GM12878 (cell line): Measurements from ENCODE around the gene CCDC85A. TPM values are rescaled to one million over a fixed set of nuclear protein-coding genes. Genes with fewer than 3 reads are reported as not detected.

Experiments
- ATAC-seq: fragments of 200-7000 bp; cut with Tn5 transposase; 3 replicates; pipeline ENCODE4 v1.9.1; 2020; ENCODE audit warnings: mild to moderate bottlenecking, moderate library complexity
- BruUV-seq: library from RNA; stranded (reverse); fragments of 400-500 nt; replicated peaks from 2 replicates; lab custom pipeline; 2021; lab: Mats Ljungman, UMichigan
- CTCF ChIA-PET: fragments of 300-600 bp; sonication (Branson Sonifier 250); formaldehyde crosslinking; extraction: SDS; loops from one replicate; lab custom pipeline; 2021; ENCODE audit warnings: inconsistent platforms; lab: Yijun Ruan, JAX
- POLR2A ChIA-PET: fragments of 350-600 bp; formaldehyde crosslinking; extraction: SDS; loops from one replicate; lab custom pipeline; 2021; ENCODE audit warnings: inconsistent platforms; lab: Charles Lee
- RAD21 ChIA-PET: fragments of 300-600 bp; sonication (Branson Sonifier 250); formaldehyde crosslinking; loops from one replicate; lab custom pipeline; 2023; ENCODE audit warnings: antibody characterized with exemption; ENCODE audit not compliant: unreplicated experiment; lab: Charles Lee
- SMC1A ChIA-PET: fragments of 300-600 bp; sonication (Branson Sonifier 250); formaldehyde crosslinking; loops from one replicate; lab custom pipeline; 2023; ENCODE audit not compliant: unreplicated experiment, uncharacterized antibody; lab: Charles Lee
- DNase-seq: peaks from one replicate; pipeline ENCODE4 v3.0.0-alpha.2; 2011; ENCODE audit warnings: low read depth, low spot score
- FAIRE-seq: peaks from 3 replicates; lab custom pipeline; 2011; peaks lifted over from hg19 to GRCh38; lab: Jason Lieb, UNC
- H2AFZ ChIP-seq: 2 replicates; pipeline ENCODE4 v1.6.0; 2011; ENCODE audit warnings: low read depth, low read length, control low read depth; ENCODE audit not compliant: control insufficient read depth
- H3K27ac ChIP-seq: 2 replicates; pipeline ENCODE4 v1.5.1; 2011; ENCODE audit warnings: control low read depth; ENCODE audit not compliant: control insufficient read depth, insufficient read depth
- H3K27me3 ChIP-seq, 2 experiments: replicated peaks in 1 of 2; 2 replicates each; pipeline versions ENCODE4 v1.6.0 to v1.6.1; 2011; ENCODE audit warnings: low read length in 1 of 2; ENCODE audit not compliant: control insufficient read depth in 2 of 2, insufficient read depth in 2 of 2
- H3K36me3 ChIP-seq, 2 experiments: 2 replicates each; pipeline ENCODE4 v1.5.1; 2011; ENCODE audit warnings: low read length in 1 of 2; ENCODE audit not compliant: control insufficient read depth in 2 of 2, insufficient read depth in 2 of 2
- H3K4me1 ChIP-seq: 2 replicates; pipeline ENCODE4 v1.6.1; 2011; ENCODE audit warnings: mild to moderate bottlenecking, low read length, moderate library complexity, mixed read lengths; ENCODE audit not compliant: control insufficient read depth, insufficient read depth
- H3K4me2 ChIP-seq: 2 replicates; pipeline ENCODE4 v1.6.0; 2011; ENCODE audit warnings: control low read depth; ENCODE audit not compliant: control insufficient read depth, insufficient read depth
- H3K4me3 ChIP-seq: fragments of 200-600 bp; sonication (generic); 2 replicates; pipeline ENCODE4 v1.5.1; 2016
- H3K79me2 ChIP-seq: 2 replicates; pipeline ENCODE4 v1.6.0; 2011; ENCODE audit warnings: low read length; ENCODE audit not compliant: control insufficient read depth, insufficient read depth
- H3K9ac ChIP-seq: 2 replicates; pipeline ENCODE4 v1.8.0; 2011; ENCODE audit warnings: low read length, control low read depth, mixed read lengths; ENCODE audit not compliant: control insufficient read depth, insufficient read depth
- H3K9me3 ChIP-seq: replicated peaks from 3 replicates; pipeline ENCODE4 v1.5.1; 2011; ENCODE audit warnings: mild to moderate bottlenecking, low read length; ENCODE audit not compliant: control insufficient read depth, insufficient read depth
- H4K20me1 ChIP-seq: 2 replicates; pipeline ENCODE4 v1.6.0; 2011; ENCODE audit not compliant: control insufficient read depth, insufficient read depth
- HDAC6 ChIP-seq: fragments of 200-600 bp; sonication (generic); IDR thresholded peaks from one replicate; pipeline ENCODE4 v1.8.0; 2017; ENCODE audit warnings: antibody characterized with exemption; ENCODE audit not compliant: unreplicated experiment
- NFYB ChIP-seq: IDR thresholded peaks from 2 replicates; pipeline ENCODE4 v1.6.1; 2011; ENCODE audit warnings: low read depth, mild to moderate bottlenecking, low read length, improper control_type of control experiment, moderate library complexity; ENCODE audit not compliant: insufficient read depth
- NR2C2 ChIP-seq: IDR thresholded peaks from 2 replicates; pipeline ENCODE4 v1.6.1; 2011; ENCODE audit warnings: borderline replicate concordance, low read depth; ENCODE audit not compliant: control insufficient read depth, insufficient read length
- RELA ChIP-seq: fragments of 450-650 bp; IDR thresholded peaks from 2 replicates; pipeline ENCODE4 v1.8.0; 2014; ENCODE audit warnings: borderline replicate concordance; ENCODE audit not compliant: partially characterized antibody
- ZBTB4 ChIP-seq: fragments of 450-650 bp; formaldehyde crosslinking; IDR thresholded peaks from 2 replicates; pipeline ENCODE4 v1.4.0; 2022; ENCODE audit warnings: mild to moderate bottlenecking, moderate library complexity
- ZZZ3 ChIP-seq: IDR thresholded peaks from 2 replicates; pipeline ENCODE4 v1.6.1; 2011; ENCODE audit warnings: low read depth; ENCODE audit not compliant: control insufficient read depth, insufficient read length
- WGBS: methylation state at CpG from one replicate; pipeline ENCODE4 v1.1.6; 2016; ENCODE audit warnings: low lambda C conversion rate; ENCODE audit not compliant: insufficient replicate concordance, insufficient coverage; ENCODE audit errors: missing lambda C conversion rate; 5-methylcytosine and 5-hydroxymethylcytosine counted together
- in situ Hi-C: fragments of 300-500 bp; cut with MboI; formaldehyde crosslinking; loops from 9 replicates; pipeline ENCODE4 v1.14.3; 2018; ENCODE audit warnings: mixed read lengths
- intact Hi-C: fragments of 100-400 bp; cut with micrococcal nuclease; formaldehyde crosslinking; loops from one replicate; pipeline ENCODE4 v1.14.2; 2022; ENCODE audit not compliant: unreplicated experiment
- polyA plus RNA-seq, 11 experiments: library from polyadenylated mRNA; depleted of rRNA in 4 of 11; unstranded in 6 of 11; stranded (reverse) in 5 of 11; fragments of >200 nt; fragmentation: Nextera tagmentation in 4 of 11; fragmentation: Illumina TruSeq in 1 of 11; extraction: Ambion mirVana in 4 of 11; extraction: Trizol in 1 of 11; gene quantifications; 1 replicate in 1 of 11; 2 replicates in 10 of 11; pipeline versions ENCODE4 v1.2.1 to v1.2.3, GENCODE V29; 2011 to 2016; ENCODE audit warnings: inconsistent platforms in 2 of 11, missing spikeins in 2 of 11, low read depth in 1 of 11
- total RNA-seq, 4 experiments: library from RNA; depleted of rRNA in 3 of 4; stranded (reverse); fragments of >200 nt in 3 of 4; fragmentation: Illumina TruSeq in 1 of 4; extraction: Trizol in 1 of 4; gene quantifications; 2 replicates each; pipeline versions ENCODE4 v1.2.1 to v1.2.3, GENCODE V29; 2013 to 2021

CCDC85A gene
- total and polyA plus RNA-seq, 10 of the 15 experiments (the other 5 are each of a cell fraction or from before 2014, with no cell fraction given), result 0.02 to 0.57 (median 0.04) TPM; not detected in 7

- TF ChIP-seq NFYB (no peak), RELA (no peak), ZZZ3 (no peak), HDAC6 (no peak)
These were observed 6.2 kb upstream of the CCDC85A start (continued) for GRCh38 chr2:56177420-56178220.

GRCh38 chr2:56179931-56180330, 3.9 kb upstream of the CCDC85A start:
- intact Hi-C loops, result loop anchor here (5.0 kb wide), 3 partner anchors 342 to 1337 kb away; no protein-coding TSS in a partner anchor
- Histone ChIP-seq H3K9ac (no peak overlapping the region), H3K4me3 (no peak overlapping the region), H3K27me3 (no peaks in the 10 kb centered on the region; a peak in 2 of 4 replicates), H3K4me1 (no peaks in the 10 kb centered on the region)
- TF ChIP-seq ZBTB4 (no peak), NR2C2 (no peak)
- TF ChIP-seq, all 136 proteins: peak for 0
- RAD21 ChIA-PET, result no interaction called here
- no peak overlapping the region for H2AFZ ChIP-seq
- H3K79me2 ChIP-seq, result no peaks in the 10 kb centered on the region
- no peaks in the 10 kb centered on the region for H4K20me1 ChIP-seq
- H3K27ac ChIP-seq, result no peak overlapping the region
- SMC1A ChIA-PET, result interaction anchor here (1.4 to 2.0 kb wide), 2 partner anchors 9 to 11 kb away, joined by 4 to 6 read pairs; no protein-coding TSS in a partner anchor
- ATAC-seq (no peak), DNase-seq (no peak), FAIRE-seq (no peak)
- no peak overlapping the region for H3K4me2 ChIP-seq
- POLR2A ChIA-PET, result no interaction called here
- WGBS, result 0% methylated on average over 5 of the region's 5 CpGs
- CTCF ChIA-PET, result interaction anchor here (0.9 to 1.3 kb wide), 2 partner anchors 567 to 570 kb away, joined by 3 read pairs; no protein-coding TSS in a partner anchor
- in situ Hi-C loops, result loop anchor here (5.0 to 10.0 kb wide), 2 partner anchors 567 to 1325 kb away; no protein-coding TSS in a partner anchor
- H3K9me3 ChIP-seq, result no peaks in the 10 kb centered on the region
- BruUV-seq, result no TSS peak
- no peaks in the 10 kb centered on the region for H3K36me3 ChIP-seq
